ENCODE data around the gene TMEM198.

The TMEM198 gene

GRCh38 chr2:219567791-219568361, 24.0 kb downstream of the TMEM198 start:
- 92% methylated on average over 35 of the region's 35 CpGs for WGBS
- Histone ChIP-seq H3K36me3 (ENCODE audit: insufficient read depth, low read length) (peaks cover 47% of the 10 kb centered on the region), H3K27ac (ENCODE audit: low read depth, low read length) (no peak overlapping the region), H3K4me3 (ENCODE audit: low read length) (no peak overlapping the region), H3K4me1 (ENCODE audit: insufficient read depth, low read length) (peaks cover 41% of the 10 kb centered on the region), H3K9me3 (ENCODE audit: insufficient read depth, low read depth, low read length) (no peaks in the 10 kb centered on the region), H3K27me3 (ENCODE audit: insufficient read depth, low read length) (peaks cover 13% of the 10 kb centered on the region), H3K9ac (ENCODE audit: low read depth, low read length) (no peak overlapping the region)

DNA sequence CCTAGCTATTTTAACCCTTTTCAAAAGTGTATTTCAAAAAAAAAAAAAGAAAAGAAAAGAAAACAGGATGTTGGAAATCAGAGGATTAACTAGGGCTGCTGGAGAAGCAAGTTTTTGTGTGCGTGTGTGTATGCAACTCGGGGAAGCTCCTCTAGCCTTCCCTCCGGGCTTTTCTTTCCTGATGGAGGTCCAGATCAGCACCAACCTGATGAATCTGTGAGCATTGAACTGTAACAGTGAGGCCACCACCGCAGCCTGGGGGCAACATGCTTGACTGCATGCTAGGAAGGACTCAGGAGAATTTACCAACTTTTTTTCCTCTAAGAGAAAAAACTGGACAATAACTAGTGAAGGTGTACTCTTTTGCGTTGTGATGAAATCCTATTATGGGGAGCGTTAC, 25.2 kb downstream of the TMEM198 start:
- Histone ChIP-seq H3K4me3 (ENCODE audit: low read length) (no peak overlapping the region), H3K27me3 (ENCODE audit: insufficient read depth, low read length) (peaks cover 13% of the 10 kb centered on the region), H3K9ac (ENCODE audit: low read depth, low read length) (no peak overlapping the region), H3K4me1 (ENCODE audit: insufficient read depth, low read length) (peaks cover 41% of the 10 kb centered on the region), H3K36me3 (ENCODE audit: insufficient read depth, low read length) (peaks cover 36% of the 10 kb centered on the region), H3K27ac (ENCODE audit: low read depth, low read length) (no peak overlapping the region), H3K9me3 (ENCODE audit: insufficient read depth, low read depth, low read length) (no peaks in the 10 kb centered on the region)
- WGBS: 93% methylated on average over 6 of the region's 6 CpGs

GRCh38 chr2:219569635-219570034, 25.8 kb downstream of the TMEM198 start:
- H3K4me3 ChIP-seq (ENCODE audit: low read length): peak overlapping the region; percentile 78

GRCh38 chr2:219570194-219570923, 26.5 kb downstream of the TMEM198 start:
- WGBS: 7% methylated on average over 95 of the region's 95 CpGs
- peak overlapping the region; percentile 23; the same call in 1 of the 2 replicates for H3K27ac ChIP-seq (ENCODE audit: low read depth, low read length)
- peaks cover 30% of the 10 kb centered on the region for H3K4me1 ChIP-seq (ENCODE audit: insufficient read depth, low read length)
- H3K4me3 ChIP-seq (ENCODE audit: low read length): peak overlapping the region; percentile 78
- peaks cover 26% of the 10 kb centered on the region for H3K36me3 ChIP-seq (ENCODE audit: insufficient read depth, low read length)
- H3K27me3 ChIP-seq (ENCODE audit: insufficient read depth, low read length): peaks cover 13% of the 10 kb centered on the region
- H3K9me3 ChIP-seq (ENCODE audit: insufficient read depth, low read depth, low read length): no peaks in the 10 kb centered on the region
- peak overlapping the region; percentile 84 for H3K9ac ChIP-seq (ENCODE audit: low read depth, low read length)

More at GRCh38 chr2:219569635-219570034, 25.8 kb downstream of the TMEM198 start:
- Histone ChIP-seq H3K36me3 (ENCODE audit: insufficient read depth, low read length) (peaks cover 30% of the 10 kb centered on the region), H3K9ac (ENCODE audit: low read depth, low read length) (no peak overlapping the region), H3K27ac (ENCODE audit: low read depth, low read length) (no peak overlapping the region), H3K9me3 (ENCODE audit: insufficient read depth, low read depth, low read length) (no peaks in the 10 kb centered on the region), H3K4me1 (ENCODE audit: insufficient read depth, low read length) (peaks cover 38% of the 10 kb centered on the region), H3K27me3 (ENCODE audit: insufficient read depth, low read length) (peaks cover 13% of the 10 kb centered on the region)
- WGBS: 70% methylated on average over 4 of the region's 6 CpGs

DNA sequence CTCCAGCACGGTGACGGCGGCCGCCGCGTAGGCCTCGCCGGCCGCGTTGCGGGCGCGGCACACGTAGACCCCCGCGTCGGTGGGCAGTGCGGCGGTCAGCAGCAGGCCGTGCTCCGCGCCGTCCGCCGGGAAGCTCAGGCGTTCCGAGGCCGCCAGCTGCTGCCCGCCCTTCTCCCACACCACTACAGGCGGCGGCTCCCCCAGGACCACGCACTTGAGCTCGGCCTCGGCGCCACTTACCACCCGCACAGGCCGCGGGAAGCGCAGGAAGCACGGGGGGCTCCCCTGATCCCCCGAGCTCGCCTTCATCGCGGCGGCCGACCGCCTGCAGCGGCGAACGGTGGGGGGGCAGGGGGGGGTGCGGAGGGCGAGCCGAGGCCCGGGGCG, 27.1 kb downstream of the TMEM198 start:
- Histone ChIP-seq H3K27me3 (ENCODE audit: insufficient read depth, low read length) (peaks cover 13% of the 10 kb centered on the region), H3K4me1 (ENCODE audit: insufficient read depth, low read length) (peaks cover 25% of the 10 kb centered on the region), H3K27ac (ENCODE audit: low read depth, low read length) (peak overlapping the region; percentile 23; the same call in 1 of the 2 replicates), H3K4me3 (ENCODE audit: low read length) (peak overlapping the region; percentile 78), H3K36me3 (ENCODE audit: insufficient read depth, low read length) (peaks cover 26% of the 10 kb centered on the region), H3K9ac (ENCODE audit: low read depth, low read length) (peak overlapping the region; percentile 84), H3K9me3 (ENCODE audit: insufficient read depth, low read depth, low read length) (no peaks in the 10 kb centered on the region)
- under 1% methylated on average over 38 of the region's 55 CpGs for WGBS

DNA sequence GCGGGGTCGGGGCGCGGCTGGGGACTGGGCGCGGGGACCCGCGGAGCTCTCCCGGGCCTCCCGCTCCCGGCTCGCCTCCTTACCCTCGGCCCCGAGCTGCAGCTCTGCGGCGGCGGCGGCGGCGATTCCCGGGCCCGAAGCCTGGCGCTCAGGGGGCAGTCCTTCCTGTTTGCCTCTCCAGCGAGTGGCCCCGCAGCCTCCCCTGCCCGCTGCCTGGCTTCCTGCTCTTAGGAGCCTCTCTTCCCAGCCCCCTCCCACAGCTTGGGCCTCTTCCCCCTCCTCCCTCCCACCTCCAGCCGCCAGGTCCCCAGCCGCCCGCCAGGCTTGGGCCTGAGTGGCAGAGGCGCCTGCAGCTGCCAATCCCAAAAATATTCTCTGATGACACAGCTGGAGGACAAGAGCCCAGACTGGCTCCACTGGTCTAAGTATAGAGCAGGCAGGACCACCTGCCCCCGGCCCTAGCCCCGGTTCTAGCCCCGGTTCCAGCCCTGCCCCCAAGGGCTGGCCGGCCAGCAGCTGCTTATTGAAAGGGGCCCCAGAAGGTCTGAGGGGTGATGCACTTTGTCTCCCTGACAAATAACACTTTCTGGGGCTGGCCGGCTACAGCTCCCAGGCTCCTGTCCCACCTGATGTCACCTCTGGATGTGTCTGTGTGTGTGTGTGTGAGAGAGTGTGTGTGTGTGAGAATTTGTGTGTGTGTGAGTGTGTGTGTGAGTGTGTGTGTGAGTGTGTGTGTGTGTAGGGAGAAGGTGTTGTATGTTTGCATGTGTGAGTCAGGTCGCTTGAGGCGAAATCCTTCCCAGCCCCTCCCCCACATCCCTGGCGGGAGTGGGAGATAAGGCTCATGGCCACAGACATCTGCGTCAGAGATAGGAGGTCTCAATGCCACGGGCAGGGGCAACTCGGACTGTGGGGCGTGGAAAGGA, 27.7 kb downstream of the TMEM198 start, which contains the start of gene OBSL1:
OBSL1 (minus strand) TSS at position 229 of the 926 bp plus-strand sequence. CDS start 307 bp downstream, outside the sequence.
- 6% methylated on average over 40 of the region's 42 CpGs for WGBS
- H3K9me3 ChIP-seq (ENCODE audit: insufficient read depth, low read depth, low read length): no peaks in the 10 kb centered on the region
- H3K27me3 ChIP-seq (ENCODE audit: insufficient read depth, low read length): peaks cover 13% of the 10 kb centered on the region
- peak within 1 kb of the TSS; percentile 92 for H3K27ac ChIP-seq (ENCODE audit: low read depth, low read length)
- H3K4me1 ChIP-seq (ENCODE audit: insufficient read depth, low read length): peaks cover 23% of the 10 kb centered on the region
- peak within 1 kb of the TSS; percentile 78 for H3K4me3 ChIP-seq (ENCODE audit: low read length)
- H3K9ac ChIP-seq (ENCODE audit: low read depth, low read length): peak within 1 kb of the TSS; percentile 84
- peaks cover 23% of the 10 kb centered on the region for H3K36me3 ChIP-seq (ENCODE audit: insufficient read depth, low read length)

- Histone ChIP-seq H3K9ac (ENCODE audit: low read depth, low read length) (peak within 1 kb of the TSS; percentile 84), H3K4me3 (ENCODE audit: low read length) (peak within 1 kb of the TSS; percentile 78), H3K4me1 (ENCODE audit: insufficient read depth, low read length) (peaks cover 32% of the 10 kb centered on the region), H3K27me3 (ENCODE audit: insufficient read depth, low read length) (peaks cover 13% of the 10 kb centered on the region), H3K27ac (ENCODE audit: low read depth, low read length) (peak within 1 kb of the TSS; percentile 92), H3K9me3 (ENCODE audit: insufficient read depth, low read depth, low read length) (no peaks in the 10 kb centered on the region), H3K36me3 (ENCODE audit: insufficient read depth, low read length) (peaks cover 20% of the 10 kb centered on the region)
- 84% methylated on average over 13 of the region's 13 CpGs for WGBS
Measured at GRCh38 chr2:219572237-219573001, 28.6 kb downstream of the TMEM198 start, which contains the start of gene INHA. Gene INHA, plus strand, starts transcription at chr2:219572310. Its CDS starts 65 bp downstream, at chr2:219572375.

DNA sequence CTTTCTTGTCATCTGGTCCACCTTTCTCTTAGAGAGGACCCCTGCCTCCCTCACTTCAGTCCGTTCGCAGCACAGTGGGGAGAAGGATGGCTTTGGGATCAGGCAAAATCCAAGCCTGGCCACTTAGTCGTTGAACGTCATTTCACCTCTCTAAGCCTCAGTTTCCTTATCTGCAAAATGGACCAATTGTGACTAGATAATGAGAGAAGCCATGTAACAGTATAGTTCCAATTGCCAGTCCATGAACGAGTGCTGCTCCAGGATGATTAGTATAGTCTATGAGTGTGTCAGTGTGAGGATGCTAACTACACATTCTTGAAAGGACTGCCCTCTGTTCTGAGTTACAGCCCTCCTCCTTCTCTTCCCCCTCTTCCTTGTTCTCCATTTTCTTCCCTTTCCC, 29.3 kb downstream of the TMEM198 start:
- Histone ChIP-seq H3K9ac (ENCODE audit: low read depth, low read length) (no peak overlapping the region), H3K36me3 (ENCODE audit: insufficient read depth, low read length) (peaks cover 13% of the 10 kb centered on the region), H3K27me3 (ENCODE audit: insufficient read depth, low read length) (peaks cover 13% of the 10 kb centered on the region), H3K4me3 (ENCODE audit: low read length) (no peak overlapping the region), H3K27ac (ENCODE audit: low read depth, low read length) (no peak overlapping the region), H3K9me3 (ENCODE audit: insufficient read depth, low read depth, low read length) (no peaks in the 10 kb centered on the region), H3K4me1 (ENCODE audit: insufficient read depth, low read length) (peaks cover 37% of the 10 kb centered on the region)
- 89% methylated on average over 5 of the region's 5 CpGs for WGBS

GRCh38 chr2:219574484-219575311, 30.9 kb downstream of the TMEM198 start:
- Histone ChIP-seq H3K27ac (ENCODE audit: low read depth, low read length) (no peak overlapping the region), H3K36me3 (ENCODE audit: insufficient read depth, low read length) (peaks cover 3% of the 10 kb centered on the region), H3K27me3 (ENCODE audit: insufficient read depth, low read length) (peaks cover 9% of the 10 kb centered on the region), H3K9ac (ENCODE audit: low read depth, low read length) (no peak overlapping the region), H3K4me1 (ENCODE audit: insufficient read depth, low read length) (peaks cover 38% of the 10 kb centered on the region), H3K9me3 (ENCODE audit: insufficient read depth, low read depth, low read length) (no peaks in the 10 kb centered on the region), H3K4me3 (ENCODE audit: low read length) (no peak overlapping the region)
- 91% methylated on average over 22 of the region's 22 CpGs for WGBS
